ENCODE data around the gene ARL15.

ARL15 gene

DNA sequence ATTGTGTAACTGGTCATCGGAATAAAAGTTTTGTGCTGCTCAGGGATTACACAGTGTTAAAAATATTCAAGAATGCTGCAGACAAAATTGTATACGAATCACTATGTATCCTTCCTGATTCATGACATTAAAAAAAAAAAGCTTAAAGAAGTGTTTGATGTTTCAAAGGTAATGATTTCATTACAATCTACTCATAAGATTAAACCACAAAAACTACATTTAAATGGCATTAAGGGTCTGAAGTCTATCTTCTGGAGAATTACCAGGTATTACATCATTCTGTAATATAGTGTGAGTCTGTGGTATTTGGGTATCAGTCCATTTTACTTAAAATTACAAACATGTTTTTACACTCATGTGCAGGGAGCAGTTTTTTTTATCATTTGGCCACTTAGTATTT, 425.5 kb downstream of the ARL15 start:
- TF ChIP-seq GATA2 (IDR thresholded peaks at IDR 0.05; ENCODE audit: low read depth, low read length): no peak
- no peak for TF ChIP-seq GATA3 (IDR thresholded peaks at IDR 0.05; ENCODE audit: low read depth, low read length)

DNA sequence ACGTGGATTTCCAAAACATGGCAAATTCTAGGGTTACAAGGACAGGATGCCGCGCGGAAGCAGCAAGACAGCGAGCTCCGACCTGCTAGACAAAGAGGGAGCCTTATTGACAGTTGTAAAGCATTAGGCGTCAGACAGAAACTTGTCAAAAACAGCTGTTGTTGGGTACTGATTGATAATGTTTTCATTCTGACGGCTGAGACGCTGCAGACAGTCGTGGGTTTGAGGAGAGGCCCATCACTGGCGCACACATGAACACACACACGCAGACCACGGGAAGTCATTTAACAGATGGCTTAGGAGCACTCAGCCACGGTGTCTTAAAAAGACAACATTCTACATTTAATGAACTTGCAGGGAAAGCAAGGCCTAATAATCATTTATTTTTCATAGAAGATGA, 426.0 kb downstream of the ARL15 start:
- TF ChIP-seq GATA3 (IDR thresholded peaks at IDR 0.05; ENCODE audit: low read depth, low read length) (no peak), GATA2 (IDR thresholded peaks at IDR 0.05; ENCODE audit: low read depth, low read length) (no peak)

GRCh38 chr5:53882676-53883031, 427.7 kb downstream of the ARL15 start:
- TF ChIP-seq GATA3 (IDR thresholded peaks at IDR 0.05; ENCODE audit: low read depth, low read length) (no peak), GATA2 (IDR thresholded peaks at IDR 0.05; ENCODE audit: low read depth, low read length) (no peak)

GRCh38 chr5:53882006-53882675, 428.2 kb downstream of the ARL15 start:
- TF ChIP-seq GATA3 (IDR thresholded peaks at IDR 0.05; ENCODE audit: low read depth, low read length) (no peak), GATA2 (IDR thresholded peaks at IDR 0.05; ENCODE audit: low read depth, low read length) (no peak)

DNA sequence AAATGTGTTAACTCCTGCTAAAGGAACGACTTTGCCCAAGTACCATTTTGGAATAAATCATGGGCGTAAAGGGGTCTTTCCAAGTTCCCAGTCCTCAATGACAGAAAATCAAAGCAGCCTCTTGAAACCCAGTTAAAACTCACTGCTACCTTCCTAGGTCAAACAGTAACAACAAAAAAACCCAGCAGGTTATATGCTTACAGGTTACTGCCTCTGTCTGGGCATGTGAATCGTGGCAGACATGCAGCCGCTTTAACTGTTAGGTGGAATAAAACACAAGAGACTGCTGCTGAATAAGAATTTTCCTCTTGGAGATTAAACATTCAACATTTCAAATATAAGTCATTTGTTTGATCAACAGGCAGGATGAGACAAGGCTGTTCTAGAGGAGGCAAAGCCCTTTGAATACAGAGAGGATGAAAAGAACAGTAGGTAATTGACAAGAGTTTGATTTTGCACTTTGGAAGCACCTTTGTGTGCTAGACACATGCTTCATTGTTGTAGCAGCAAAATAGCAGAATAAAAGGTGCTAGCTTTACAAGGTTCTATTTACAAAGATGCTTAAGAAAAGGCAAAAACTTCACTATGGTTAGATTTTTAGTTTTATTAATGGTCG, 430.6 kb downstream of the ARL15 start:
- TF ChIP-seq GATA3 (IDR thresholded peaks at IDR 0.05; ENCODE audit: low read depth, low read length): no peak
- no peak for TF ChIP-seq GATA2 (IDR thresholded peaks at IDR 0.05; ENCODE audit: low read depth, low read length)

GRCh38 chr5:53878015-53878414, 432.4 kb downstream of the ARL15 start:
- no peak for TF ChIP-seq GATA2 (IDR thresholded peaks at IDR 0.05; ENCODE audit: low read depth, low read length)
- no peak for TF ChIP-seq GATA3 (IDR thresholded peaks at IDR 0.05; ENCODE audit: low read depth, low read length)

GRCh38 chr5:53877243-53877642, 433.1 kb downstream of the ARL15 start:
- no peak for TF ChIP-seq GATA3 (IDR thresholded peaks at IDR 0.05; ENCODE audit: low read depth, low read length)
- TF ChIP-seq GATA2 (IDR thresholded peaks at IDR 0.05; ENCODE audit: low read depth, low read length): no peak

DNA sequence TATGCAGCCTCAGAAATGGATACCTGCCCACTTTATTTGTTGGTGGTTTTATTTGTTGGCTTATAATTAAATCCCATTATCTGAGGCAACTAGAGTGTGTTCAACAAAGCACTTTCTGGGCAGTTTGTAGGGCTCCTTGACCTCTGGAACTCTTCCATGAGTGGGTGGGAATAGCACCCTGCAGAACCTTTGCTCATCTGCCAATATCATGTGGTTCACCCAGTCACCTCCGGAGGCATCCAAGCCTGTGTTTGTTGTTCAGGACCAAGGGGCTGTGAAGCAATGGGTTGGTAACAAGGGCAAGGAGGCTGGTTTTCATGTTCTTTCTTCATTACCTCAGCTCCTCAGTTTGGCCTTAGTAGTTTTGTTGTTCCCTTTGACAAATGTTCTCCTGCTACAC, 436.0 kb downstream of the ARL15 start:
- TF ChIP-seq GATA3 (IDR thresholded peaks at IDR 0.05; ENCODE audit: low read depth, low read length) (no peak), GATA2 (IDR thresholded peaks at IDR 0.05; ENCODE audit: low read depth, low read length) (no peak)

DNA sequence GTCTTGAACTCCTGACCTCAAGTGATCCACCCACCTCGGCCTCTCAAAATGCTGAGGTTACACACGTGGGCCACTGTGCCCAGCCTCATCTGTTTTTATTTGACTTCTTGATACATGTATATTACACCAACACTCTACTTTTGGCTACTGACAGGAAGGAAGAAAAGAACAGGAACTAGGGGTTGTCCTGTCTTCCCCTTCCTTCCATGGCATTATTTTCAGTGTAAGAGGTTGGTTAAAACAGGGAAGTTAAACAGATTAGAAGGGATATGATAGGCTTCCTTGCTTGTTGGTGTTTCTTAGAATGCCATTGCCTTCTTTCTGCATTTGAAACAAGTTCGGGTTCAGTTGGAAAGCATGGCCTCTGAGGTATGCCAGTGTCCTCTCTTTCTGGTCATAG, 437.1 kb downstream of the ARL15 start:
- TF ChIP-seq GATA2 (IDR thresholded peaks at IDR 0.05; ENCODE audit: low read depth, low read length): no peak
- TF ChIP-seq GATA3 (IDR thresholded peaks at IDR 0.05; ENCODE audit: low read depth, low read length): no peak

DNA sequence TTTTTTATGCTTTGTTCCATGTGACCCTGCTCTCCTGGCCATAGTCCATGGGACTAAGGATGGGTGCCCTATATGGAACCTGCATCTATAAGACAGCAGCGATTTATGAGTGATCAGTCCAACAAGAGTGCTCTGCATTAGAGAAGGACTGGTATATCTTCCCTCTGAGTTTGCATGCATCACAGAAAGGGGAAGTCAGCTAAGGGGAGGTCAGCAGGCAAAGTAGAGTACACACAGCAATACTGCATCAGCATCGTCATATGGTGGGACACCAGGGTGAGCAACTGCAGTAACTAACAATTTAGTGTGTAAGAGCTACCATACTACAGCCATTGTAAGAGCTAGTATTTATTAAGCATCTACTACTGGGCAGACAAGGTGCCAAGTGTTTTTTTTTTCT, 438.6 kb downstream of the ARL15 start:
- no peak for TF ChIP-seq GATA2 (IDR thresholded peaks at IDR 0.05; ENCODE audit: low read depth, low read length)
- no peak for TF ChIP-seq GATA3 (IDR thresholded peaks at IDR 0.05; ENCODE audit: low read depth, low read length)

GRCh38 chr5:53871050-53871449, 439.3 kb downstream of the ARL15 start:
- TF ChIP-seq GATA2 (IDR thresholded peaks at IDR 0.05; ENCODE audit: low read depth, low read length): no peak
- TF ChIP-seq GATA3 (IDR thresholded peaks at IDR 0.05; ENCODE audit: low read depth, low read length): no peak

DNA sequence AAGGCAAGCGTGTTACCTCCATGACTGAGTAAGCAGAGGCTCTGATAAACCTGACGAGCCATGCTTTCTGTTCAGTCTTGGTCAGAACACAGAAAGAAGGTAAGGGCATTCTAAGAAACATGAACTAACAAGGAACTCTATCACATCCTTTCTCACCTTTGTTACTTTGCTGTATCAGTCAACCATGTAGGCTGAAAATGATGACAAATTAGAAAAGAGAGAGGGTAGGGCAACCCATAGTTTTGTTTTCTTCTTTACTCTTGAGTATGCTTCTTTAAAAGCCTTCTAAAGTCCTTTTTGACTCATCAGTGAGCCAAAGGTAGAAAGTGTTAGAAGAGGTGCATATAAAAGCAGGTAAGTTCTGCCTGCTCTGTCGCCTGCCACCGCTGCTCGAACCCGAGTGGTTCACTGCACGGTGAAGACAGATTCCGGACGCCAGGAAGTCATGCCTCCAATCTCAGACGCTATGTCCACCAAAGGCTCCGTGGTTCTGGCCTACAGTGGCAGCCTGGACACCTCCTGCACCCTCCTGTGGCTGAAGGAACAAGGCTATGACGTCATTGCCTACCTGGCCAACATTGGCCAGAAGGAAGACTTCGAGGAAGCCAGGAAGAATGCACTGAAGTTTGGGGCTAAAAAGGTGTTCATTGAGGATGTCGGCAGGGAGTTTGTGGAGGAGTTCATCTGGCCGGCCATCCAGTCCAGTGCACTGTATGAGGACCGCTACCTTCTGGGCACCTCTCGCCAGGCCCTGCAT, 451.5 kb downstream of the ARL15 start:
- no peak for TF ChIP-seq GATA2 (IDR thresholded peaks at IDR 0.05; ENCODE audit: low read depth, low read length)
- TF ChIP-seq GATA3 (IDR thresholded peaks at IDR 0.05; ENCODE audit: low read depth, low read length): no peak

GRCh38 chr5:53856506-53856905, 453.9 kb downstream of the ARL15 start:
- TF ChIP-seq GATA2 (IDR thresholded peaks at IDR 0.05; ENCODE audit: low read depth, low read length) (no peak), GATA3 (IDR thresholded peaks at IDR 0.05; ENCODE audit: low read depth, low read length) (no peak)

DNA sequence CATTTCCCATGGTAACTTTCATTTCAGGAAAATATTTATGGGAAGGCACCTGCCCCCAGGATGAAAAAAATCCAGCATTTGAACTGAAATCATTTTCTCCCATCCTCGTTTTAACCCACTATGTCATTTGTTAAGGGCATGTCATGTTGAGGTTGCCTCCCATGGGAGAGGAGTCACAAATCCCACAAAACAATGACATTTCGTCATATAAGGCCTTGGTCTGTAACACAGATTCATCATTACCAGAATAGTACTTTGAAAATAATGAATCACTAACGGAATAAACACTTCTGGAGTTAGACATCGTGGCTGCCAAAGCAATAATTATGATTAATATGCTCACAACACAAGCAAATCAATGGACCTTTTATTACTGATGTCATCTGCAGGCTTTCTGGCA, 475.9 kb downstream of the ARL15 start:
- TF ChIP-seq GATA3 (IDR thresholded peaks at IDR 0.05; ENCODE audit: low read depth, low read length) (no peak), GATA2 (IDR thresholded peaks at IDR 0.05; ENCODE audit: low read depth, low read length) (no peak)

All from SH-SY5Y (cell line).